Measurements from ENCODE around the gene RUNX1. TPM values are rescaled to one million over a fixed set of nuclear protein-coding genes. Genes with fewer than 3 reads are reported as not detected.

Gene RUNX1
- total and polyA plus RNA-seq, 10 donors: 4.8 to 70.0 (median 43.6) TPM

GRCh38 chr21:35020902-35021301 is 28.2 kb downstream of the RUNX1 start:
- Histone ChIP-seq H3K9me3 (no peaks in the 10 kb centered on the region), H3K27ac (peak overlapping the region in 5 of 8 donors; percentile 39 to 81 (median 71)), H3K4me3 (peak overlapping the region in 1 of 8 donors; percentile 36), H3K4me1 (peaks cover 3 to 74% (median 26%) of the 10 kb centered on the region in 6 donors), H3K36me3 (peaks cover 0 to 9% (median 3%) of the 10 kb centered on the region in 6 donors), H3K27me3 (replicated peaks in 1 of 7) (no peaks in the 10 kb centered on the region)
- DNase-seq: no peak
- WGBS, 5 donors: 85 to 97% (median 95%) methylated on average over 1 of the region's 1 CpG
- TF ChIP-seq POLR2A (IDR thresholded peaks at IDR 0.05) (no peak), POLR2AphosphoS5 (IDR thresholded peaks at IDR 0.05) (no peak)
- TF ChIP-seq, protein P1, sequence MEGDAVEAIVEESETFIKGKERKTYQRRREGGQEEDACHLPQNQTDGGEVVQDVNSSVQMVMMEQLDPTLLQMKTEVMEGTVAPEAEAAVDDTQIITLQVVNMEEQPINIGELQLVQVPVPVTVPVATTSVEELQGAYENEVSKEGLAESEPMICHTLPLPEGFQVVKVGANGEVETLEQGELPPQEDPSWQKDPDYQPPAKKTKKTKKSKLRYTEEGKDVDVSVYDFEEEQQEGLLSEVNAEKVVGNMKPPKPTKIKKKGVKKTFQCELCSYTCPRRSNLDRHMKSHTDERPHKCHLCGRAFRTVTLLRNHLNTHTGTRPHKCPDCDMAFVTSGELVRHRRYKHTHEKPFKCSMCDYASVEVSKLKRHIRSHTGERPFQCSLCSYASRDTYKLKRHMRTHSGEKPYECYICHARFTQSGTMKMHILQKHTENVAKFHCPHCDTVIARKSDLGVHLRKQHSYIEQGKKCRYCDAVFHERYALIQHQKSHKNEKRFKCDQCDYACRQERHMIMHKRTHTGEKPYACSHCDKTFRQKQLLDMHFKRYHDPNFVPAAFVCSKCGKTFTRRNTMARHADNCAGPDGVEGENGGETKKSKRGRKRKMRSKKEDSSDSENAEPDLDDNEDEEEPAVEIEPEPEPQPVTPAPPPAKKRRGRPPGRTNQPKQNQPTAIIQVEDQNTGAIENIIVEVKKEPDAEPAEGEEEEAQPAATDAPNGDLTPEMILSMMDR (IDR thresholded peaks at IDR 0.05 in 8 of 11, conservative IDR thresholded peaks at IDR 0.05 in 3 of 11): no peak
- intact Hi-C loops (cut with DNase I; ENCODE audit: low total_unique reads): no loop called here

- TF ChIP-seq POLR2A (IDR thresholded peaks at IDR 0.05) (no peak), POLR2AphosphoS5 (IDR thresholded peaks at IDR 0.05) (peak in 1 of 3 donors; percentile 66)
- TF ChIP-seq, protein P1 (IDR thresholded peaks at IDR 0.05 in 8 of 11, conservative IDR thresholded peaks at IDR 0.05 in 3 of 11): no peak
- peak; percentile 85 for DNase-seq
- H3K27me3 ChIP-seq (replicated peaks in 1 of 7): no peaks in the 10 kb centered on the region
- peak overlapping the region in 1 of 8 donors; percentile 36 for H3K4me3 ChIP-seq
- intact Hi-C loops (cut with DNase I; ENCODE audit: low total_unique reads): no loop called here
- H3K9me3 ChIP-seq: no peaks in the 10 kb centered on the region
- peaks cover 0 to 72% (median 24%) of the 10 kb centered on the region in 6 donors for H3K4me1 ChIP-seq
- H3K36me3 ChIP-seq: peaks cover 0 to 9% (median 3%) of the 10 kb centered on the region in 6 donors
- WGBS, 5 donors: 27 to 44% (median 29%) methylated on average over 4 of the region's 4 CpGs
- peak overlapping the region in 6 of 8 donors; percentile 39 to 81 (median 69) for H3K27ac ChIP-seq
Measured at GRCh38 chr21:35020436-35020835, 28.7 kb downstream of the RUNX1 start.

DNA sequence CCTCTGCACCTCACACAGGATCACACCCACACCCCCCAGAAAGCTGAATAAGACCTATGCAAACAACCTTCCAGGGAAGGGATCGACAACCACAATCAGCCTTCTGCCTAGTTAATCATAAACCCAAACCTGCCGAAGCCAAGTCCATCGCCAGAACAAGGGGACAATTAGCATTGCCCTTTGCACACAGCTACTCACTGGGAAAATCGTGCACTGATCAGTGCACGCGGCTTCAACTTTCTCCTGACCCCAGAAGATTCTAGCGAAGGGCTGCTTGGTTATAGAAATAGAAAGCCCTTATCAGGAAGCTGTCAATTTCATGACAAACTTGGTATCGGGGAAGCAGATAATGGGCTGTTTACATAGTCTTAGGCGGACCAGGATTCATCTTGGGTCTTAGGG is 29.5 kb downstream of the RUNX1 start:
- peaks cover 0 to 72% (median 25%) of the 10 kb centered on the region in 6 donors for H3K4me1 ChIP-seq
- H3K9me3 ChIP-seq: no peaks in the 10 kb centered on the region
- 70 to 79% (median 76%) methylated on average over 9 of the region's 9 CpGs for WGBS, 5 donors
- DNase-seq: no peak
- H3K27ac ChIP-seq: peak overlapping the region in 2 of 8 donors; percentile 71 to 81
- TF ChIP-seq POLR2AphosphoS5 (IDR thresholded peaks at IDR 0.05): no peak
- TF ChIP-seq POLR2A (IDR thresholded peaks at IDR 0.05): no peak
- TF ChIP-seq, protein P1 (IDR thresholded peaks at IDR 0.05 in 8 of 11, conservative IDR thresholded peaks at IDR 0.05 in 3 of 11): no peak
- no peaks in the 10 kb centered on the region for H3K27me3 ChIP-seq (replicated peaks in 1 of 7)
- no peak overlapping the region for H3K4me3 ChIP-seq
- peaks cover 0 to 13% (median 4%) of the 10 kb centered on the region in 6 donors for H3K36me3 ChIP-seq
- intact Hi-C loops (cut with DNase I; ENCODE audit: low total_unique reads): no loop called here

DNA sequence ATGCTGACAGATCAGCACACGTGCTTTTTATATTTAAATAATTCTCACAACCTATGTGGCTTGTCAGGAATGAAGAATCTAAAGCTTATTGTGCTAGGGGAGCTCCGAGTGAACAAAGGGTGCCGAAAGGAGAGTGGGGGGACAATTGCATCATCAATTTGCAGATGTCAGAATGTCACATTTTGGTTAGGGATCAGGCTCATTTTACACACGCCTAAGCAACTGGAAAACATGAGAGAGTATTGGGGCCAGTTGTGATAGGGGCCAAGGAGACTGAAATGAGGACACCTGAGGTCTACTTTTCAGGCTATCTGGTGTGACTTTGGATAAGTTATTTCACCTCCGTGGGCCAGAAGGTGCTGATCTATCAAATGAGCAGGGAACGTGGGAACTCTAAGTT is 31.8 kb downstream of the RUNX1 start:
- Histone ChIP-seq H3K27me3 (replicated peaks in 1 of 7) (no peaks in the 10 kb centered on the region), H3K27ac (no peak overlapping the region), H3K4me3 (no peak overlapping the region), H3K36me3 (peaks cover 0 to 16% (median 4%) of the 10 kb centered on the region in 6 donors), H3K4me1 (peaks cover 0 to 72% (median 27%) of the 10 kb centered on the region in 6 donors), H3K9me3 (no peaks in the 10 kb centered on the region)
- WGBS, 5 donors: 70 to 83% (median 74%) methylated on average over 6 of the region's 6 CpGs
- no peak for DNase-seq
- intact Hi-C loops (cut with DNase I; ENCODE audit: low total_unique reads): no loop called here
- no peak for TF ChIP-seq POLR2A (IDR thresholded peaks at IDR 0.05)
- TF ChIP-seq, protein P1 (IDR thresholded peaks at IDR 0.05 in 8 of 11, conservative IDR thresholded peaks at IDR 0.05 in 3 of 11): no peak
- no peak for TF ChIP-seq POLR2AphosphoS5 (IDR thresholded peaks at IDR 0.05)

All from spleen (tissue), 11 donors.